Ovary (tissue), 3 donors: Measurements from ENCODE around the gene RASA3.

Experiments used
- EP300 ChIP-seq: sonication (generic); formaldehyde crosslinking; IDR thresholded peaks from one replicate; pipeline ENCODE4 v1.6.1; 2017; ENCODE audit warnings: antibody characterized with exemption
- POLR2A ChIP-seq: fragments of 450-650 bp; IDR thresholded peaks from one replicate; pipeline ENCODE4 v1.6.1; 2017; ENCODE audit warnings: antibody characterized with exemption, mild to moderate bottlenecking, moderate library complexity
- TF ChIP-seq, protein P1 (sequence below), 3 donors: fragments of 450-650 bp in 2 of 3; fragments of 200-600 bp in 1 of 3; IDR thresholded peaks; one replicate each; pipeline versions ENCODE4 v1.5.1 to v1.8.0; 2016 to 2022; ENCODE audit warnings: antibody characterized with exemption in 3 of 3, mild to moderate bottlenecking in 1 of 3
- donor health status: DM: no; HTN: no; CAD: no.

GRCh38 chr13:114097212-114097892 is 35.1 kb downstream of the RASA3 start:
- TF ChIP-seq, protein P1, sequence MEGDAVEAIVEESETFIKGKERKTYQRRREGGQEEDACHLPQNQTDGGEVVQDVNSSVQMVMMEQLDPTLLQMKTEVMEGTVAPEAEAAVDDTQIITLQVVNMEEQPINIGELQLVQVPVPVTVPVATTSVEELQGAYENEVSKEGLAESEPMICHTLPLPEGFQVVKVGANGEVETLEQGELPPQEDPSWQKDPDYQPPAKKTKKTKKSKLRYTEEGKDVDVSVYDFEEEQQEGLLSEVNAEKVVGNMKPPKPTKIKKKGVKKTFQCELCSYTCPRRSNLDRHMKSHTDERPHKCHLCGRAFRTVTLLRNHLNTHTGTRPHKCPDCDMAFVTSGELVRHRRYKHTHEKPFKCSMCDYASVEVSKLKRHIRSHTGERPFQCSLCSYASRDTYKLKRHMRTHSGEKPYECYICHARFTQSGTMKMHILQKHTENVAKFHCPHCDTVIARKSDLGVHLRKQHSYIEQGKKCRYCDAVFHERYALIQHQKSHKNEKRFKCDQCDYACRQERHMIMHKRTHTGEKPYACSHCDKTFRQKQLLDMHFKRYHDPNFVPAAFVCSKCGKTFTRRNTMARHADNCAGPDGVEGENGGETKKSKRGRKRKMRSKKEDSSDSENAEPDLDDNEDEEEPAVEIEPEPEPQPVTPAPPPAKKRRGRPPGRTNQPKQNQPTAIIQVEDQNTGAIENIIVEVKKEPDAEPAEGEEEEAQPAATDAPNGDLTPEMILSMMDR (IDR thresholded peaks at IDR 0.05), result no peak
- TF ChIP-seq POLR2A, result no peak
- TF ChIP-seq EP300, result no peak
